Ectodermal cell (in vitro differentiated cells): ENCODE results near the gene PTBP1.

Experiments used
- H3K27ac ChIP-seq: 2 replicates; pipeline ENCODE4 v1.7.0; 2013; ENCODE audit warnings: mild to moderate bottlenecking, low read depth, low read length; ENCODE audit not compliant: insufficient read depth, poor library complexity, severe bottlenecking
- H3K27me3 ChIP-seq: 2 replicates; pipeline ENCODE4 v1.7.0; 2013; ENCODE audit warnings: mild to moderate bottlenecking, low read length; ENCODE audit not compliant: insufficient read depth, control insufficient read depth, poor library complexity, severe bottlenecking
- H3K36me3 ChIP-seq: one replicate; pipeline ENCODE4 v1.7.0; 2013; ENCODE audit warnings: low read length; ENCODE audit not compliant: control insufficient read depth, insufficient read depth
- H3K4me1 ChIP-seq: one replicate; pipeline ENCODE4 v1.7.0; 2013; ENCODE audit warnings: low read length; ENCODE audit not compliant: control insufficient read depth, insufficient read depth
- H3K4me3 ChIP-seq: 2 replicates; pipeline ENCODE4 v1.7.0; 2013; ENCODE audit warnings: low read depth, low read length, control low read depth; ENCODE audit not compliant: insufficient read depth
- H3K9me3 ChIP-seq: 2 replicates; pipeline ENCODE4 v1.7.0; 2013; ENCODE audit warnings: mild to moderate bottlenecking, low read length, moderate library complexity; ENCODE audit not compliant: control insufficient read depth
- WGBS, 2 experiments: methylation state at CpG; one replicate each; pipeline ENCODE4 v1.1.7; 2013; ENCODE audit warnings: missing lambda C conversion rate in 2 of 2; 5-methylcytosine and 5-hydroxymethylcytosine counted together

Gene PTBP1

DNA sequence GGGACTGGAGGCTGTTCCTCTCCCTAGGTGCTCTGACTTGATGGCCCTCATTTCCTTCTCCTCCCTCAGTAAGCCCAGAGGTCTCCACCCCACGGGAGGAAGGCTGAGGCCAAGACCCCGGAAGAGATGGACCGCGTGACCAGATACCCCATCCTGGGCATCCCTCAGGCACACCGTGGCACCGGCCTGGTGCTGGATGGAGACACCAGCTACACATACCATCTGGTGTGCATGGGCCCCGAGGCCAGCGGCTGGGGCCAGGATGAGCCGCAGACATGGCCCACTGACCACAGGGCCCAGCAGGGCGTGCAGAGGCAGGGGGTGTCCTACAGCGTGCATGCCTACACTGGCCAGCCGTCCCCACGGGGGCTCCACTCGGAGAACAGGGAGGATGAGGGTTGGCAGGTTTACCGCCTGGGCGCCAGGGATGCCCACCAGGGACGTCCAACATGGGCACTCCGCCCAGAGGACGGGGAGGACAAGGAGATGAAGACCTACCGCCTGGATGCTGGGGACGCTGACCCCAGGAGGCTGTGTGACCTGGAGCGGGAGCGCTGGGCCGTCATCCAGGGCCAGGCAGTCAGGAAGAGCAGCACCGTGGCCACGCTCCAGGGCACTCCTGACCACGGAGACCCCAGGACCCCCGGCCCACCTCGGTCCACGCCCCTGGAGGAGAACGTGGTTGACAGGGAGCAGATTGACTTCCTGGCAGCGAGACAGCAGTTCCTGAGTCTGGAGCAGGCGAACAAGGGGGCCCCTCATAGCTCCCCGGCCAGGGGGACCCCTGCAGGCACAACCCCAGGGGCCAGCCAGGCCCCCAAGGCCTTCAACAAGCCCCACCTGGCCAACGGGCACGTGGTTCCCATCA is 40.2 kb upstream of the PTBP1 start:
- WGBS, 2 experiments = 93 to 95% methylated on average over 36 of the region's 36 CpGs
- peaks cover 5% of the 10 kb centered on the region for H3K4me1 ChIP-seq

DNA sequence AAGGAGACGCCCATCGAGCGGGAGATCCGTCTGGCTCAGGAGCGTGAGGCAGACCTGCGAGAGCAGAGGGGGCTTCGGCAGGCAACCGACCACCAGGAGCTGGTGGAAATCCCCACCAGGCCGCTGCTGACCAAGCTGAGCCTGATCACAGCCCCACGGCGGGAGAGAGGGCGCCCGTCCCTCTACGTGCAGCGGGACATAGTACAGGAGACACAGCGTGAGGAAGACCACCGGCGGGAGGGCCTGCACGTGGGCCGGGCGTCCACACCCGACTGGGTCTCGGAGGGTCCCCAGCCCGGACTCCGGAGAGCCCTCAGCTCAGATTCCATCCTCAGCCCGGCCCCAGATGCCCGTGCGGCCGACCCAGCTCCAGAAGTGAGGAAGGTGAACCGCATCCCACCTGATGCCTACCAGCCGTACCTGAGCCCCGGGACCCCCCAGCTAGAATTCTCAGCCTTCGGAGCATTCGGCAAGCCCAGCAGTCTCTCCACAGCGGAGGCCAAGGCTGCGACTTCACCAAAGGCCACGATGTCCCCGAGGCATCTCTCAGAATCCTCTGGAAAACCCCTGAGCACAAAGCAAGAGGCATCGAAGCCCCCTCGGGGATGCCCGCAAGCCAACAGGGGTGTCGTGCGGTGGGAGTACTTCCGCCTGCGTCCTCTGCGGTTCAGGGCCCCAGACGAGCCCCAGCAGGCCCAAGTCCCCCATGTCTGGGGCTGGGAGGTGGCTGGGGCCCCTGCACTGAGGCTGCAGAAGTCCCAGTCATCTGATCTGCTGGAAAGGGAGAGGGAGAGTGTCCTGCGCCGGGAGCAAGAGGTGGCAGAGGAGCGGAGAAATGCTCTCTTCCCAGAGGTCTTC is 39.2 kb upstream of the PTBP1 start:
- H3K4me1 ChIP-seq = peaks cover under 1% of the 10 kb centered on the region

More for the DNA sequence above, 40.2 kb upstream of the PTBP1 start:
- Histone ChIP-seq H3K36me3 (no peaks in the 10 kb centered on the region), H3K27ac (no peak overlapping the region), H3K4me3 (no peak overlapping the region), H3K27me3 (no peaks in the 10 kb centered on the region), H3K9me3 (no peaks in the 10 kb centered on the region)

GRCh38 chr19:763181-763580 is 34.1 kb upstream of the PTBP1 start:
- H3K4me3 ChIP-seq = no peak overlapping the region
- no peaks in the 10 kb centered on the region for H3K27me3 ChIP-seq
- H3K9me3 ChIP-seq = no peaks in the 10 kb centered on the region
- 92 to 93% methylated on average over 10 of the region's 10 CpGs for WGBS, 2 experiments
- no peaks in the 10 kb centered on the region for H3K4me1 ChIP-seq
- no peaks in the 10 kb centered on the region for H3K36me3 ChIP-seq
- no peak overlapping the region for H3K27ac ChIP-seq

More for the DNA sequence above, 39.2 kb upstream of the PTBP1 start:
- H3K27me3 ChIP-seq = no peaks in the 10 kb centered on the region
- no peaks in the 10 kb centered on the region for H3K36me3 ChIP-seq
- H3K9me3 ChIP-seq = no peaks in the 10 kb centered on the region
- H3K4me3 ChIP-seq = no peak overlapping the region
- H3K27ac ChIP-seq = no peak overlapping the region
- 93 to 95% methylated on average over 50 of the region's 50 CpGs for WGBS, 2 experiments

DNA sequence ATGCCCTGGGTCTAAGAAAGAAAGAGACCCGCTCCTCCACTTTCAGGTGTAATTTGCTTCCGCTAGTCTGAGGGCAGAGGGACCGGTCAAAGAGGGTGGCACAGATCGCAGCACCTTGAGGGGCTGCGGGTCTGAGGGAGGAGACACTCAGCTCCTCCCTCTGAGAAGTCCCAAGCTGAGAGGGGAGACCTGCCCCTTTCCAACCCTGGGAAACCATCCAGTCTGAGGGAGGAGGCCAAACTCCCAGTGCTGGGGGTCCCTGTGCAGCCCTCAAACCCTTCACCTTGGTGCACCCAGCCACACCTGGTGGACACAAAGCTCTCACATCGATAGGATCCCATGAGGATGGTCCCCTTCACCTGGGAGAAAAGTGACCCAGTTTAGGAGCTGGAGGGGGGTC is 33.4 kb upstream of the PTBP1 start:
- no peaks in the 10 kb centered on the region for H3K9me3 ChIP-seq
- H3K27me3 ChIP-seq = no peaks in the 10 kb centered on the region
- H3K27ac ChIP-seq = no peak overlapping the region
- WGBS, 2 experiments = 91 to 92% methylated on average over 6 of the region's 6 CpGs
- H3K36me3 ChIP-seq = no peaks in the 10 kb centered on the region
- no peak overlapping the region for H3K4me3 ChIP-seq
- no peaks in the 10 kb centered on the region for H3K4me1 ChIP-seq

GRCh38 chr19:764301-764700 is 33.0 kb upstream of the PTBP1 start:
- H3K27ac ChIP-seq = no peak overlapping the region
- no peaks in the 10 kb centered on the region for H3K27me3 ChIP-seq
- WGBS, 2 experiments = 91 to 95% methylated on average over 12 of the region's 12 CpGs

DNA sequence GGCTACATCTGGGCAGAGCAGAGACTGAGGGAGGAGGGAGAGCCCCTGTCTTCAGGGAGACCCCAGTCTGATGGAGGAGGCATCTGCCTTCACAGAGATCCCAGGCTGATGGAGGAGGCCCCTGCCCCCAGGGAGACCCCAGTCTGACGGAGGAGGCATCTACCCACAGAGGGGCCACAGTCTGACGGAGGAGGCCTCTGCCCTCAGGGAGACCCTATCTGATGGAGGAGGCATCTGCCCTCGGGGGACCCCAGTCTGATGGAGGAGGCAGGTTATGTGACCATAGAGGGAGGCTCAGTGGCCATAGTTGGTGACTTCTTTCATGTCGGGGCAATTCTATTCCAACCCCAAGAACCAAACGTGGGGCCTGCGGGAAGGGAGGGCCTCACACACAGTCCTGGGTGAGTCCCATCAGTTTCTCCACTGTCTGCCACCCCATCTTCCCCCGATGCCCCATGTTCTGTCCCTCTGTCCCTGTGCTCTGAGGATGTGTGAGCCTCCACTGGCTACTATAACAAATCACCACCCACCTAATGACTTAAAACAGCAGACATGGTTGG is 32.0 kb upstream of the PTBP1 start:
- Histone ChIP-seq H3K27me3 (no peaks in the 10 kb centered on the region), H3K36me3 (no peaks in the 10 kb centered on the region), H3K4me3 (no peak overlapping the region), H3K27ac (no peak overlapping the region), H3K9me3 (no peaks in the 10 kb centered on the region), H3K4me1 (no peaks in the 10 kb centered on the region)
- WGBS, 2 experiments = 88 to 91% methylated on average over 7 of the region's 7 CpGs

More at GRCh38 chr19:764301-764700, 33.0 kb upstream of the PTBP1 start:
- H3K4me1 ChIP-seq = no peaks in the 10 kb centered on the region
- H3K4me3 ChIP-seq = no peak overlapping the region
- no peaks in the 10 kb centered on the region for H3K36me3 ChIP-seq
- no peaks in the 10 kb centered on the region for H3K9me3 ChIP-seq

GRCh38 chr19:768424-768823 is 28.8 kb upstream of the PTBP1 start:
- Histone ChIP-seq H3K36me3 (no peaks in the 10 kb centered on the region), H3K27ac (peak overlapping the region; percentile 26), H3K9me3 (no peaks in the 10 kb centered on the region), H3K27me3 (no peaks in the 10 kb centered on the region), H3K4me1 (no peaks in the 10 kb centered on the region), H3K4me3 (no peak overlapping the region)
- WGBS, 2 experiments = 91 to 92% methylated on average over 14 of the region's 14 CpGs

- no peak overlapping the region for H3K27ac ChIP-seq
- no peaks in the 10 kb centered on the region for H3K9me3 ChIP-seq
- WGBS, 2 experiments = 90 to 91% methylated on average over 5 of the region's 6 CpGs
- H3K4me1 ChIP-seq = no peaks in the 10 kb centered on the region
- H3K4me3 ChIP-seq = no peak overlapping the region
- H3K27me3 ChIP-seq = no peaks in the 10 kb centered on the region
- no peaks in the 10 kb centered on the region for H3K36me3 ChIP-seq
These were observed 27.6 kb upstream of the PTBP1 start for GRCh38 chr19:769616-770015.

GRCh38 chr19:771332-771785 is 25.9 kb upstream of the PTBP1 start:
- Histone ChIP-seq H3K4me1 (no peaks in the 10 kb centered on the region), H3K9me3 (no peaks in the 10 kb centered on the region), H3K36me3 (no peaks in the 10 kb centered on the region), H3K27me3 (no peaks in the 10 kb centered on the region), H3K27ac (no peak overlapping the region), H3K4me3 (no peak overlapping the region)
- 66 to 67% methylated on average over 5 of the region's 6 CpGs for WGBS, 2 experiments

GRCh38 chr19:772063-772462 is 25.2 kb upstream of the PTBP1 start:
- no peaks in the 10 kb centered on the region for H3K9me3 ChIP-seq
- H3K4me3 ChIP-seq = no peak overlapping the region
- no peaks in the 10 kb centered on the region for H3K36me3 ChIP-seq
- no peak overlapping the region for H3K27ac ChIP-seq
- 82 to 83% methylated on average over 5 of the region's 5 CpGs for WGBS, 2 experiments
- no peaks in the 10 kb centered on the region for H3K4me1 ChIP-seq
- no peaks in the 10 kb centered on the region for H3K27me3 ChIP-seq
